ENCODE results near the gene GATA2. TPM values are rescaled to one million over a fixed set of nuclear protein-coding genes. Genes with fewer than 3 reads are reported as not detected.

The GATA2 gene
- polyA plus RNA-seq, 1 experiment: 4.8 TPM

DNA sequence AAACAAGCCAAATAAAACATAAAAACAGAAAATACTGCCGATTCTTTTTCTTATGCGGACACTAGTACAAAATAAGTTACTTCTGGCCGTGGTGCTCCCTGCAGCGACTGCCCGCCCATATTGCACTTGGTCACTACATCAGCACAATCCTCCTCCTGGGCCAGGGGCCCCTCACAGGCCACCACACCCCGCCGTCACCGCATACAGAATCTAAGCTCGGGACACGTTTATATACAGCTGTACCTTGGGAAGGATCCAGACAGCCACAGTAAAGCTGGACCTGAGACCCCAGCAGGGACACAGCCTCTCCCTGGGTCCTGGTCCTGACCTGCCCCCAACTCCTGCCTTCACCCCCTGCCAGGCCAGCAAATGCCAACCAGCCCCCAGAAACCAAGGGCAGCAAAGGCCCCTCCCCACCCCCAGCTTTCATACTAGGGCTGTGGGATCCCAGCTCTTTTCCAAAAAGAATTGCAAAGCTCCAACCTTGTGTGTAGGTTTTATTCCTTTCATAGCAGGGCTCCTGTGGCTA, 13.4 kb downstream of the GATA2 start:
- DNase-seq (ENCODE audit: low read depth, low spot score): no peak
- TF ChIP-seq, protein P1, sequence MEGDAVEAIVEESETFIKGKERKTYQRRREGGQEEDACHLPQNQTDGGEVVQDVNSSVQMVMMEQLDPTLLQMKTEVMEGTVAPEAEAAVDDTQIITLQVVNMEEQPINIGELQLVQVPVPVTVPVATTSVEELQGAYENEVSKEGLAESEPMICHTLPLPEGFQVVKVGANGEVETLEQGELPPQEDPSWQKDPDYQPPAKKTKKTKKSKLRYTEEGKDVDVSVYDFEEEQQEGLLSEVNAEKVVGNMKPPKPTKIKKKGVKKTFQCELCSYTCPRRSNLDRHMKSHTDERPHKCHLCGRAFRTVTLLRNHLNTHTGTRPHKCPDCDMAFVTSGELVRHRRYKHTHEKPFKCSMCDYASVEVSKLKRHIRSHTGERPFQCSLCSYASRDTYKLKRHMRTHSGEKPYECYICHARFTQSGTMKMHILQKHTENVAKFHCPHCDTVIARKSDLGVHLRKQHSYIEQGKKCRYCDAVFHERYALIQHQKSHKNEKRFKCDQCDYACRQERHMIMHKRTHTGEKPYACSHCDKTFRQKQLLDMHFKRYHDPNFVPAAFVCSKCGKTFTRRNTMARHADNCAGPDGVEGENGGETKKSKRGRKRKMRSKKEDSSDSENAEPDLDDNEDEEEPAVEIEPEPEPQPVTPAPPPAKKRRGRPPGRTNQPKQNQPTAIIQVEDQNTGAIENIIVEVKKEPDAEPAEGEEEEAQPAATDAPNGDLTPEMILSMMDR (IDR thresholded peaks at IDR 0.05; ENCODE audit: low read depth, low read length): no peak
- Histone ChIP-seq H3K4me3 (ENCODE audit: low read depth, low read length) (no peak overlapping the region), H3K9me3 (ENCODE audit: control insufficient read depth, insufficient read depth, low read length) (no peaks in the 10 kb centered on the region; the same call in 1 of the 2 replicates), H3K27ac (ENCODE audit: low read depth, low read length) (no peak overlapping the region), H3K27me3 (ENCODE audit: control insufficient read depth, insufficient read depth, low read length) (peaks cover 4% of the 10 kb centered on the region)
- POLR2A ChIA-PET: no interaction called here
- CTCF ChIA-PET: interaction anchor here (1.7 kb wide), 1 partner anchor 309 kb away, joined by 3 read pairs; no protein-coding TSS in a partner anchor

DNA sequence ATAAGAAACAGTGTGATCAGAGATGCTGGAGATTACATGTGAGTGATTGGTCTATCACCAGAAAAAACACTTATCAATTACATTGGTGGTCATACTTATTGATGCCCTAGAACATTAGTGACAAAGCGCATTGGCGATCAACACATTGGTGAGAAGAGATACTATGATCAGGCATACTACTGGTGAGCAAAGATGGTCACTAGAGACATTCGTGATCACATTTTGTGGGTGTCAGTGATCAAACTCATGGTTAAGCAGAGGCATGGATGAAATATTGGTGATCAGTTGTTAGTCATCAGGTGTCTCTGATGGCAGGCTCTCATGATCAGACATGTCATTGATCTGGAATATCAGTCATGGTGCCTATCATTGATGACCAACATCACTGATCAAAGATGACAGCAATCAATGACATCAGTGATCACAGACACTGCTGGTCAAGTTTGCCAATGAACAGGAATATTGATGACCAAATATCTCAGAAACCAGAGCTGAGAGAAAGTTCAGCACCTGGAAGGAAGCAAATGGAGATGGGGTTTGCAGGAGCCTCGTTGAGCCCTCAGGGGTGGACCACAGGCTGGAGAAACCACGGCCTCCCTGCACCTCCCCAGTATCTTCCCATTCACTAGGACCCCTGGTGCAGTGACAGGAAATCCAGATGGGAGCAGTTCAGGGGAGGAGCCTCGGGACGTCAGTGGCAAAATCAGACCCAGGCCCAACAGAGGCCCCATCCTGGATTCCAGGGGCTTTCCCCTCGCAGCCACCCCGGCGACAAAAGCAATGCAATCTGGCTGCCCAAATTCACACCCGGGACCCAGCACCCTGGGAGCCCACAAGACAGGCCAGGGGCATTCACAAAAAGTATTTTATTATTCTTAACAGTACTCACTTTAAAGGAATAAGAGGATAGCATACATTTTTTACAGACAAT, 14.2 kb downstream of the GATA2 start:
- TF ChIP-seq, protein P1 (IDR thresholded peaks at IDR 0.05; ENCODE audit: low read depth, low read length): no peak
- DNase-seq (ENCODE audit: low read depth, low spot score): no peak
- POLR2A ChIA-PET: no interaction called here
- Histone ChIP-seq H3K4me3 (ENCODE audit: low read depth, low read length) (no peak overlapping the region), H3K27ac (ENCODE audit: low read depth, low read length) (no peak overlapping the region), H3K27me3 (ENCODE audit: control insufficient read depth, insufficient read depth, low read length) (peaks cover 11% of the 10 kb centered on the region), H3K9me3 (ENCODE audit: control insufficient read depth, insufficient read depth, low read length) (no peaks in the 10 kb centered on the region; the same call in 1 of the 2 replicates)
- CTCF ChIA-PET: no interaction called here

DNA sequence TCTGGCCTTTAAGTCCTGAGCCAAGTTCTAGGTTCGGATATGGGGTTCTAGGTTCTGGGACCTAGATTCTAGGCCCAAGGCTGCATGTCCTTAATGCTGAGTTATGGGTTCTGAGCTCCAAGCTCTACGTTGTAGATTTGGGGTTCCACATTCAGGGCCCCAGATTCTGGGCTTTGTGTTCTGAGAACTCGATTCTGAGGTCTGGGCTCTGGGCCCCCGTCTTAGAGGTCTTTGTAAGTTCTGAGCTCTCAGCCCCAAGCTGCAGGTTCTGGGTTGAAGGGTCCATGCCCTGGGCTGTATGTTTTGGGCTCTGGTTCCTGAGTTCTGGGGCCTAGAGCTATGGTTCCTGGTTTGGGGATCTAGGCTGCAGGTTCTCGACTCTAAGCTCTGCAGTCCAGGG, 16.3 kb downstream of the GATA2 start:
- H3K27me3 ChIP-seq (ENCODE audit: control insufficient read depth, insufficient read depth, low read length): peaks cover 31% of the 10 kb centered on the region
- no peak overlapping the region for H3K4me3 ChIP-seq (ENCODE audit: low read depth, low read length)
- ChIA-PET POLR2A (no interaction called here), CTCF (interaction anchor here (1.0 kb wide), 1 partner anchor 51 kb away, joined by 3 read pairs; no protein-coding TSS in a partner anchor)
- no peak overlapping the region for H3K27ac ChIP-seq (ENCODE audit: low read depth, low read length)
- TF ChIP-seq, protein P1 (IDR thresholded peaks at IDR 0.05; ENCODE audit: low read depth, low read length): no peak
- peaks cover 1% of the 10 kb centered on the region for H3K9me3 ChIP-seq (ENCODE audit: control insufficient read depth, insufficient read depth, low read length)
- DNase-seq (ENCODE audit: low read depth, low spot score): no peak

DNA sequence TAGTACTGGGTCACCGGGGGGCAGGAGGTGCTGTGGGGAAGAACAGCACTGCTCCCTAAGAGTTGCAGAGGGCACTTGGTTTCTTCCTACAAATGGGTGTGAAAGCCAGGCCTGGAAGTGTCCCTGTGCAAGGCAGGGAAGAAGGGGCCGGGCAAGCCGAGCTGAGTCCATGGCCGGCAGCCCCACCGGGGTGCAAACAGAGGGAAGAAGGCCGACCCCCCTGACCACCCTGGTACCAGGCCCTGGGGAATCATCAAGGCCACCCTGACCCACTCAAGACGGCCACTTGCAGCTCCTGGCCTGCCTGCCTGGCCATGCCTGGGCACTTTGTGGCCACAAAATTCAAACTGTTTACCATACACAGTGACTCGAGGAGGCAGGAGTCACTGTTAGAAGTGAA, 17.6 kb downstream of the GATA2 start:
- POLR2A ChIA-PET: no interaction called here
- DNase-seq (ENCODE audit: low read depth, low spot score): no peak
- Histone ChIP-seq H3K9me3 (ENCODE audit: control insufficient read depth, insufficient read depth, low read length) (peaks cover 4% of the 10 kb centered on the region), H3K27ac (ENCODE audit: low read depth, low read length) (no peak overlapping the region), H3K4me3 (ENCODE audit: low read depth, low read length) (no peak overlapping the region), H3K27me3 (ENCODE audit: control insufficient read depth, insufficient read depth, low read length) (peaks cover 41% of the 10 kb centered on the region)
- CTCF ChIA-PET: interaction anchor here (0.6 to 1.0 kb wide), 3 partner anchors 22 to 152 kb away, joined by 3 to 4 read pairs (median 3); no protein-coding TSS in a partner anchor
- TF ChIP-seq, protein P1 (IDR thresholded peaks at IDR 0.05; ENCODE audit: low read depth, low read length): no peak

DNA sequence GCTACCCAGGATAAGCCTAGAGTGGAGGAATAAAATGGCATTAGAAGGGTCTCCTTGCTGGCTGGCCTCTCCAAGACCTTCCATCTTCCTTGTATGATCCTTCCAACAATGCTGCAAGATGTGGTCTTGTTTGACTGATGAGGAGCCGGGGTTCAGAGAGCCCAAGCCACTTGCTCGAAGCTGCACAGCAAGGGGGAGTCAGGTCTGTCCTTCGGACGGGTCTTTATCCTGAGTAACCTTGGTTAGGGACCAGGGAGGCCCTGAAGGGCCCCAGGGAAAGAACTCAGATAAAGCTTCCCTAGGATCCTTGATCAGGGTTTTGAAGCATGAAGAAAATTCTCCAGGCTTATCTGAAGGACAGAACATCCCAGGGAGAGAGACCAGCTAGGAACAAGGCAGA, 19.3 kb downstream of the GATA2 start:
- no peak overlapping the region for H3K27ac ChIP-seq (ENCODE audit: low read depth, low read length)
- DNase-seq (ENCODE audit: low read depth, low spot score): no peak
- H3K27me3 ChIP-seq (ENCODE audit: control insufficient read depth, insufficient read depth, low read length): peaks cover 48% of the 10 kb centered on the region
- peaks cover 4% of the 10 kb centered on the region; the same call in 1 of the 2 replicates for H3K9me3 ChIP-seq (ENCODE audit: control insufficient read depth, insufficient read depth, low read length)
- no peak overlapping the region for H3K4me3 ChIP-seq (ENCODE audit: low read depth, low read length)
- TF ChIP-seq, protein P1 (IDR thresholded peaks at IDR 0.05; ENCODE audit: low read depth, low read length): no peak
- CTCF ChIA-PET: no interaction called here
- POLR2A ChIA-PET: no interaction called here
